ENCODE data around the gene DCX. TPM values are rescaled to one million over a fixed set of nuclear protein-coding genes. Genes with fewer than 3 reads are reported as not detected.

Gene DCX
- total and polyA plus RNA-seq, 2 of the 4 experiments (the other 2 are of a cell fraction) = not detected

- 80% methylated on average over 1 of the region's 3 CpGs; no CpG with 5 or more reads in 1 of the 2 experiments for WGBS, 2 experiments (ENCODE audit: extremely low coverage in 2 of 2, insufficient read length in 1 of 2)
- dilution Hi-C loops (cut with HindIII; ENCODE audit: low sequenced_read_pairs, unreplicated experiment) = no loop called here
- no peak overlapping the region for H3K56ac ChIP-seq (ENCODE audit: extremely low read depth, insufficient read depth, low read length)
- H3K27me3 ChIP-seq (ENCODE audit: control insufficient read depth, insufficient read depth, low read length) = peaks cover 6% of the 10 kb centered on the region; the same call in 1 of the 2 replicates
- no peaks in the 10 kb centered on the region for H3K36me3 ChIP-seq (ENCODE audit: control insufficient read depth, insufficient read depth, low read length)
- in situ Hi-C loops (cut with MboI; ENCODE audit: low sequenced_read_pairs) = no loop called here
- H3K14ac ChIP-seq (replicated peaks; ENCODE audit: low read depth, low read length) = no peak overlapping the region
- H3K9me3 ChIP-seq (ENCODE audit: control insufficient read depth, insufficient read depth, low read length) = no peaks in the 10 kb centered on the region
- H4K5ac ChIP-seq (ENCODE audit: low read depth, low read length) = no peak overlapping the region
- H2AFZ ChIP-seq (replicated peaks; ENCODE audit: low read length, poor library complexity) = no peak overlapping the region
- H2BK20ac ChIP-seq (ENCODE audit: low read depth, low read length) = no peak overlapping the region
- H3K23ac ChIP-seq (ENCODE audit: low read depth, low read length) = no peak overlapping the region
- H2BK5ac ChIP-seq (ENCODE audit: low read depth, low read length, poor library complexity, severe bottlenecking) = no peak overlapping the region
- no peak overlapping the region for H2AK9ac ChIP-seq (replicated peaks; ENCODE audit: low read depth, low read length, poor library complexity)
- no peak overlapping the region for H2BK15ac ChIP-seq (ENCODE audit: low read depth, low read length)
- H3K9ac ChIP-seq (ENCODE audit: low read depth, low read length) = no peak overlapping the region
- intact Hi-C loops (cut with micrococcal nuclease) = no loop called here
- no peaks in the 10 kb centered on the region for H3K4me1 ChIP-seq (ENCODE audit: control insufficient read depth, insufficient read depth, low read length)
- H3K79me1 ChIP-seq (ENCODE audit: low read depth in 1 of 2, low read length in 2 of 2) = no peaks in the 10 kb centered on the region
- POLR2A ChIA-PET (ENCODE audit: unreplicated experiment) = no interaction called here
- no peak overlapping the region for H3K27ac ChIP-seq (ENCODE audit: insufficient read depth, low read length)
- H2BK120ac ChIP-seq (ENCODE audit: low read depth, low read length) = no peak overlapping the region
- H3K4me3 ChIP-seq (ENCODE audit: insufficient read depth, low read depth, low read length) = no peak overlapping the region
- H4K91ac ChIP-seq (ENCODE audit: insufficient read depth, low read depth, low read length) = no peak overlapping the region
- H3K9me1 ChIP-seq (ENCODE audit: insufficient read depth, low read length) = no peaks in the 10 kb centered on the region
- BruUV-seq (replicated peaks) = no TSS peak
- no peak overlapping the region for H2AK5ac ChIP-seq (ENCODE audit: low read depth, low read length)
- ATAC-seq (ENCODE audit: low read depth) (no peak), DNase-seq (no peak)
- H3K4ac ChIP-seq (ENCODE audit: low read depth, low read length) = no peak overlapping the region
- CTCF ChIA-PET = interaction anchor here (0.5 kb wide), 2 partner anchors 96 to 1415 kb away, joined by 3 to 5 read pairs; no protein-coding TSS in a partner anchor
- H4K20me1 ChIP-seq (ENCODE audit: insufficient read depth, low read length) = no peaks in the 10 kb centered on the region
- H4K8ac ChIP-seq (ENCODE audit: low read depth in 2 of 2, low read length in 2 of 2) = no peak overlapping the region
- TF ChIP-seq MAFK (IDR thresholded peaks at IDR 0.05; ENCODE audit: low read depth, low read length) = no peak
- no peak for TF ChIP-seq MAZ (IDR thresholded peaks at IDR 0.05; ENCODE audit: borderline replicate concordance, low read depth, low read length)
- no peak overlapping the region for H3K4me2 ChIP-seq (ENCODE audit: low read depth, low read length)
- H3K18ac ChIP-seq (ENCODE audit: low read depth, low read length) = no peak overlapping the region
Measured at GRCh38 chrX:111349101-111349500, 62.9 kb downstream of the DCX start.

All from IMR-90 (cell line).